Stimulated activated naive CD8-positive, alpha-beta T cell treated with anti-CD3 and anti-CD28 coated beads, Interleukin-15, Interleukin-2, amounts not matched to agents 100 U/mL and 50 U/mL, for 24 hours (primary cell): ENCODE data around the gene CCDC149.

Experiments
- ATAC-seq: fragments of 150-1000 bp; cut with Tn5 transposase; one replicate; pipeline ENCODE4 v1.10.0; 2021
- DNase-seq: peaks from one replicate; pipeline ENCODE4 v3.0.0; 2021

CCDC149 gene

GRCh38 chr4:24881508-24882196 lies 31.2 kb downstream of the CCDC149 start:
- no peak for DNase-seq
- ATAC-seq, result no peak

GRCh38 chr4:24880186-24880585 lies 32.7 kb downstream of the CCDC149 start:
- DNase-seq, result no peak
- no peak for ATAC-seq

- ATAC-seq, result no peak
- DNase-seq, result no peak
Measured at GRCh38 chr4:24878636-24879016, 34.2 kb downstream of the CCDC149 start.

GRCh38 chr4:24877868-24878635 lies 34.8 kb downstream of the CCDC149 start:
- ATAC-seq (no peak), DNase-seq (no peak)

GRCh38 chr4:24876431-24876830 lies 36.4 kb downstream of the CCDC149 start:
- ATAC-seq (no peak), DNase-seq (no peak)

GRCh38 chr4:24872720-24873119 lies 40.1 kb downstream of the CCDC149 start:
- ATAC-seq, result no peak
- no peak for DNase-seq

- ATAC-seq, result no peak
- DNase-seq, result no peak
Measured at GRCh38 chr4:24871210-24871609, 41.6 kb downstream of the CCDC149 start.

- DNase-seq, result no peak
- ATAC-seq, result no peak
Measured at GRCh38 chr4:24867766-24868296, 45.0 kb downstream of the CCDC149 start.

- DNase-seq (no peak), ATAC-seq (no peak)
Measured at GRCh38 chr4:24867251-24867650, 45.6 kb downstream of the CCDC149 start.

- ATAC-seq (no peak), DNase-seq (no peak)
Measured at GRCh38 chr4:24865401-24865800, 47.4 kb downstream of the CCDC149 start.

- DNase-seq, result no peak
- ATAC-seq, result no peak
Measured at GRCh38 chr4:24863799-24864198, 49.0 kb downstream of the CCDC149 start.

GRCh38 chr4:24862073-24862751 lies 50.6 kb downstream of the CCDC149 start:
- no peak for ATAC-seq
- DNase-seq, result no peak

GRCh38 chr4:24858550-24858949 lies 54.3 kb downstream of the CCDC149 start:
- DNase-seq (no peak), ATAC-seq (no peak)

- no peak for DNase-seq
- no peak for ATAC-seq
Measured at GRCh38 chr4:24858026-24858425, 54.8 kb downstream of the CCDC149 start.

GRCh38 chr4:24856586-24856985 lies 56.3 kb downstream of the CCDC149 start:
- ATAC-seq (no peak), DNase-seq (no peak)

- ATAC-seq (no peak), DNase-seq (no peak)
Measured at GRCh38 chr4:24855741-24856140, 57.1 kb downstream of the CCDC149 start.

- DNase-seq, result no peak
- ATAC-seq, result no peak
Measured at GRCh38 chr4:24853142-24853541, 59.7 kb downstream of the CCDC149 start.

GRCh38 chr4:24850674-24851073 lies 62.2 kb downstream of the CCDC149 start:
- ATAC-seq (no peak), DNase-seq (no peak)

- ATAC-seq, result no peak
Measured at GRCh38 chr4:24849756-24850155, 63.1 kb downstream of the CCDC149 start.

GRCh38 chr4:24849351-24849750 lies 63.5 kb downstream of the CCDC149 start:
- ATAC-seq (no peak), DNase-seq (no peak)

More at GRCh38 chr4:24849756-24850155, 63.1 kb downstream of the CCDC149 start:
- DNase-seq, result no peak

GRCh38 chr4:24846716-24847115 lies 66.1 kb downstream of the CCDC149 start:
- DNase-seq (no peak), ATAC-seq (no peak)

GRCh38 chr4:24845902-24846301 lies 66.9 kb downstream of the CCDC149 start:
- no peak for DNase-seq
- ATAC-seq, result no peak

- DNase-seq (no peak), ATAC-seq (no peak)
Measured at GRCh38 chr4:24845132-24845531, 67.7 kb downstream of the CCDC149 start.
